HTR-8/SVneo (cell line): ENCODE data around the gene DHCR7.
A peak's percentile ranks its signal among the peaks of the same experiment; 100 is the strongest.

Experiments used
- DNase-seq: peaks from one replicate; pipeline ENCODE4 v3.0.0; 2011; ENCODE audit warnings: low spot score, mixed read lengths; ENCODE audit not compliant: insufficient read length
- FAIRE-seq: peaks from 2 replicates; lab custom pipeline; 2011; peaks lifted over from hg19 to GRCh38; lab: Jason Lieb, UNC

DHCR7 gene

GRCh38 chr11:71391352-71391751 lies 56.8 kb downstream of the DHCR7 start:
- DNase-seq: no peak
- no peak for FAIRE-seq

GRCh38 chr11:71388637-71389235 lies 59.5 kb downstream of the DHCR7 start:
- FAIRE-seq: no peak
- no peak for DNase-seq

- no peak for DNase-seq
- FAIRE-seq: peak; percentile 76
These were observed 60.2 kb downstream of the DHCR7 start for GRCh38 chr11:71387784-71388636.

DNA sequence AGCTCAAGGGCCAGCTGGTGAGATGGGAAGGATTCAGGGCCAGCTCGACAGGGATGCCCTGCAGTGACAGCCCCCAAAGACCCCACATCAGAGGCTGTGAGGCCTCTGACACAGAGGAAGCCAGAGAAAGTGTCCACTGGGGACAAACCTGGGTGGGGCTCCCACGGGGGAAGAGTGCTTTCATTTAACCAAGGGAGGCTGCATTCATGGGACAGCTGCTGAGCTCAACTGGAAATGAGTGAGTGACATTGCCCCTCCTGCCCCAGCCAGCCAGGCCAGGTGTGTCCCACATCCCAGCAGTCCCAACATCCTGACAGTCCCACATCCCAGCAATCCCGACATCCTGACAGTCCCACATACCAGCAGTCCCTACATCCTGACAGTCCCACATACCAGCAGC lies 61.0 kb downstream of the DHCR7 start:
- no peak for DNase-seq
- FAIRE-seq: peak; percentile 62

DNA sequence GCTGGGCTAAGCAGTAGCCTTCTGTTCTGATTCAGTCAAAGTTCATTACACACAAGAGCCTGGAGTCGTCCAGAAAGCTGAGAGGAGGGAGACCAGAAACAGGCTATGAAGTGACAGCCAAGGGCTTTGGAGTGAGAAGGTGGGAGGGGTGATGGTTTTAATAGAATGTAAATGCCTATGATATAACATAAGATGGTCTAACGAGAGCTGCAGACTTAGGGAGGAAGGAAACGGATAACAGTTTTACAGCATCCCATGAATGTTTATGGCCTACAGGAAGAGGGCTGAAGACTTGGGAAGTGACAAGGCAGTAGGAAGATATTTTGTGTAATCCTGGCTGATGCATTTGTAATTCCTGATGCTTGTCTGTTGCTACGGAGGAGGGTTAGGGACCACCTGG lies 62.0 kb downstream of the DHCR7 start:
- FAIRE-seq (no peak), DNase-seq (no peak)

- no peak for DNase-seq
- FAIRE-seq: no peak
These were observed 63.1 kb downstream of the DHCR7 start for GRCh38 chr11:71385091-71385490.

DNA sequence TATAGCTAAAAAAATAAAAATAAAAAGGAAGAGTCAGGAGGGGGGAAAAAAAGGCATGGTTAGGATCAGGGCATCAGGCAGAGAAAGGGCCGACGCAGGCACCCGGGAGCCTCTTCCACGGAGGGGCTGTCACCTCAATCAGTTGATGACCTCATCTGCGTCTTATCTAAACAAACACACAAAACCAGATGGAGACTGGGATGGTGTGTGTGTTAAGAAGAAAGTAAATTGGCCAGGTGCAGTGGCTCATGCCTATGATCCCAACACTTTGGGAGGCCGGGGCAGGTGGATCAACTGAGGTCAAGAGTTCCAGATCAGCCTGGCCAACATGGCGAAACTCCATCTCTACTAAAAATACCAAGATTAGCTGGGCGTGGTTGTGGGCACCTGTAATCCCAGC lies 63.6 kb downstream of the DHCR7 start:
- FAIRE-seq (no peak), DNase-seq (no peak)
